ENCODE data around the gene TIMM44.

- TF ChIP-seq, protein P1, sequence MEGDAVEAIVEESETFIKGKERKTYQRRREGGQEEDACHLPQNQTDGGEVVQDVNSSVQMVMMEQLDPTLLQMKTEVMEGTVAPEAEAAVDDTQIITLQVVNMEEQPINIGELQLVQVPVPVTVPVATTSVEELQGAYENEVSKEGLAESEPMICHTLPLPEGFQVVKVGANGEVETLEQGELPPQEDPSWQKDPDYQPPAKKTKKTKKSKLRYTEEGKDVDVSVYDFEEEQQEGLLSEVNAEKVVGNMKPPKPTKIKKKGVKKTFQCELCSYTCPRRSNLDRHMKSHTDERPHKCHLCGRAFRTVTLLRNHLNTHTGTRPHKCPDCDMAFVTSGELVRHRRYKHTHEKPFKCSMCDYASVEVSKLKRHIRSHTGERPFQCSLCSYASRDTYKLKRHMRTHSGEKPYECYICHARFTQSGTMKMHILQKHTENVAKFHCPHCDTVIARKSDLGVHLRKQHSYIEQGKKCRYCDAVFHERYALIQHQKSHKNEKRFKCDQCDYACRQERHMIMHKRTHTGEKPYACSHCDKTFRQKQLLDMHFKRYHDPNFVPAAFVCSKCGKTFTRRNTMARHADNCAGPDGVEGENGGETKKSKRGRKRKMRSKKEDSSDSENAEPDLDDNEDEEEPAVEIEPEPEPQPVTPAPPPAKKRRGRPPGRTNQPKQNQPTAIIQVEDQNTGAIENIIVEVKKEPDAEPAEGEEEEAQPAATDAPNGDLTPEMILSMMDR (IDR thresholded peaks at IDR 0.05) = no peak
- TF ChIP-seq POLR2A (IDR thresholded peaks at IDR 0.05) = no peak
Measured at GRCh38 chr19:7916103-7916954, 27.1 kb downstream of the TIMM44 start.
